ENCODE data around the gene S100A8.
A peak's percentile ranks its signal among the peaks of the same experiment; 100 is the strongest.
"Not testable (repeated sequence)": the region's sequence is repeated elsewhere in the genome, so short reads cannot be mapped to it uniquely, and the experiment has no call there.

S100A8 gene

GRCh38 chr1:153415850-153416570, 25.1 kb upstream of the S100A8 start, which contains the start of gene S100A7A:
Gene S100A7A, plus strand, starts transcription at chr1:153416520. Its CDS starts 1,563 bp downstream, at chr1:153418083.
- no peak for DNase-seq

- not testable (repeated sequence) for DNase-seq
Measured at GRCh38 chr1:153413961-153414360, 23.1 kb upstream of the S100A8 start.

GRCh38 chr1:153407274-153407673, 16.4 kb upstream of the S100A8 start:
- not testable (repeated sequence) for DNase-seq

GRCh38 chr1:153405825-153406599, 15.1 kb upstream of the S100A8 start:
- not testable (repeated sequence) for DNase-seq

- peak; percentile 56 for DNase-seq
Measured at GRCh38 chr1:153404768-153405167, 13.9 kb upstream of the S100A8 start.

DNA sequence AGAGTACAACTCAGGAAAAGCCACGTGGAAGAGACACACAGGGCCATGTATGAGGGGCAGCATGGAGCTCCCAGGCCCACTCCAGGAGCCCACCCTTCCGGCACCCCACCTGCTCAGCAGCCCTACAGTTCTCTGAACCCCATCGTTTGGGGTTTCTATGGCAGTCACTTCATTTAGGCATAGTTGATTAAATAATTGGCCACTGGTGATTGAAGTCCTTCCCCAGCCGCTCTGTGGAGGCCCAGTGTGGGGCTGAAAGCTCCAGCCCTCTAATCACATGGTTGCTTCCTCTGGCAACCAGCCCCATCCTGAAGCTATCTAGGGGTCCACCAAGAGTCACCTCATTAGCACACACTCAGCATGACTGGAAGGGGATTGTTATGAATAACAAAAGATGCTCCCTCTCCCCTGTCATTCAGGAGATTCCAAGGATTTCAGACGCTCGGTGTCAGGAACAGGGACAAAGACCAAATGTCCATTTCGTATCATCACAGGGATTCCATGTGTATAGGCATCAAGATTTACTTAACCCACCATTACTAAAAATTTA, 13.3 kb upstream of the S100A8 start:
- DNase-seq, result no peak

DNA sequence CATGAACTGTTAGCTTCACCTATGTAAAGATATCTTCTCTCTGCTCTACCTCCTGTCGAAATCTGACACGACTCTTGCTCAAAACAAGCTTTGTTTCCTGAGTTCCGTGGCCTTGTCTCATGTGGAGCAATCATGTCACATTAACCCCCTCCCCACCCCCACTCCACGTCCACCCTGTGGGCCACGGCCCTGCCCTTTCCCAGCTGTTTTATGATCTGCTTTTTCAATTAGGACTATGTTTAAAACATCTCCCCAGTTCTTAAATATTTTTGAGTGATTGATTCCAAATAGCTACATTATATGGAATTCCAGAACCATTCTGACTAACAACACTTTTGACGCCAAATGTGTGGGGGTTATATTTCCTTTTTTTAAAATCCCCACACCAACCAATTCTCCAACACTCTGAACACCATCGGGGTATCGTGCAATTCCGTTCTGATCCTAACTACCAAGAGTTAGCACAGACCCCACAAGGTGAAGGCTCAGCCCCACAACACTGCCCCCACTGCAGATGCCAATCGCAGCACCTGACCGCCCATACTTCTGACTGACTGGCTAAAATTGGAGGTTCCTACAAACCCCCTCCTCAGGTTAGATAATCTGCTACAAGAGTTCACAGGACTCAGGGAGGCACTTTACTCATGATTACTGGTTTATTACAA, 12.7 kb upstream of the S100A8 start:
- no peak for DNase-seq

DNA sequence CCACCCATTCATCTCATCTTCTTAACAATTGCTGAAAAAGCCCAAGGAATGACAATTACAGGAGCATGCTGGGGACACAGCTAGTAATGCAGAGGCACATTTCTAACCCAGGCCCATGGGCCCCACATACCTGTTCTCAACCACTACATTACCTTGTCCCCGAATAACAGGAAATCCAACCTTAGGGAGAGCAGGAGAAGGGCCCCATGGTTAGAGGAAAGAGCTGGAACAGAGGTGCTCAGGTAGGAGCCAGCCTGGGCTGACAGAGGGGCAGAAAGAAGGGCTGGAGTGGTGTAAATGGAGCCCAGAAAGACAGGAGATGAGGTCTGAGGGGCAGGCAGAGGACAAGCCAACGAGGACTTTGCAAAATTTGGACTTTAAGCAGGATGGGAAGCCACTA, 11.4 kb upstream of the S100A8 start:
- DNase-seq, result no peak

DNA sequence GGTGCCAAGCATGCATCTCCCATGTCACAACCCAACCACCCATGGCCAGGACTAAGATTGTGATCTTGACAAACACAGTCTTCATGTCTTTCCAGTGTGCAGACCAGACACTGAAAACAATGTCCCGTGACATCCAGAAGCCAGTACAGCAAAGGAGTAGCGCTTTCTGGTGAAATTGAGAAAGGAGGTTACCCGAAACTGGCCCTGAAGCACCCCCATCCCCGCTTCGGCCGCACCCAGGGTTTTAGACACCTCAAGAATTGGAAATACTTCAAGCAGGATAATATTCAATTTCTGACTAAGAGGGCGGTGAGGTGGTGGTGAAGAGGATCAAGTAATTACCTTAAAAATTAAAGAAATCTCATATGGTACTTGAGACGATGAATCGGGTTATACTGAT, 10.6 kb upstream of the S100A8 start:
- no peak for DNase-seq

GRCh38 chr1:153400244-153400643, 9.4 kb upstream of the S100A8 start:
- no peak for DNase-seq

DNA sequence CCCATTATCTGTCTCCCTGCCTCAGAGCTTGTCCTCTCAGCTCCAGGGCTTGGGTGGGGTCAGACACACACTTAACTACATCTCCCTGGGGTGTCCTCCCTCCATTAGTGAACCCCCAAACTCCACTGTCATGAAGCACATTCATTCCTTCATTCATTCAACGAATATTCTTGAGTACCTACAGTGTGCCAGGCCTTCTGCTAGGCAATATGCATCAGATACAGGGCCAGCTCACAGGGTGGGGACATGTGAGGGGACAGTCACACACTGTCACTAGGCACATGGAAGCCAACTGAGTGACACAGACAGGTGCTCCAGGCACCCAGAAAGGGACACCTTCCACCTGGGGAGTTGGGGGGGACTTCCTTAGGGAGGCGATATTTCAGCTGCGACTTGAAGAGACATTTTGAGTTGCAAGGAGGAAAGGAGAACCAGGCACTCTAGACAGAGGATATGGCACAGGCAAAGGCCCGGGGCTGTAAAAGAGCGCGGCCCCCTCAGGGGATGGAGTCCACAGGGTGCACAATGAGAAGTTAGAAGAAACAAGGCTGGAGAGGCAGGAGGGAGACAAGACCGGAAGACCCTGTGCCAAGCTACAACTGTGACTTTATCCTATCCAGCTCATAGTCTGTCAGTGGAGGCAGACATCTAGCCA, 8.7 kb upstream of the S100A8 start:
- DNase-seq, result no peak

GRCh38 chr1:153397924-153398651, 7.2 kb upstream of the S100A8 start:
- DNase-seq, result no peak

DNA sequence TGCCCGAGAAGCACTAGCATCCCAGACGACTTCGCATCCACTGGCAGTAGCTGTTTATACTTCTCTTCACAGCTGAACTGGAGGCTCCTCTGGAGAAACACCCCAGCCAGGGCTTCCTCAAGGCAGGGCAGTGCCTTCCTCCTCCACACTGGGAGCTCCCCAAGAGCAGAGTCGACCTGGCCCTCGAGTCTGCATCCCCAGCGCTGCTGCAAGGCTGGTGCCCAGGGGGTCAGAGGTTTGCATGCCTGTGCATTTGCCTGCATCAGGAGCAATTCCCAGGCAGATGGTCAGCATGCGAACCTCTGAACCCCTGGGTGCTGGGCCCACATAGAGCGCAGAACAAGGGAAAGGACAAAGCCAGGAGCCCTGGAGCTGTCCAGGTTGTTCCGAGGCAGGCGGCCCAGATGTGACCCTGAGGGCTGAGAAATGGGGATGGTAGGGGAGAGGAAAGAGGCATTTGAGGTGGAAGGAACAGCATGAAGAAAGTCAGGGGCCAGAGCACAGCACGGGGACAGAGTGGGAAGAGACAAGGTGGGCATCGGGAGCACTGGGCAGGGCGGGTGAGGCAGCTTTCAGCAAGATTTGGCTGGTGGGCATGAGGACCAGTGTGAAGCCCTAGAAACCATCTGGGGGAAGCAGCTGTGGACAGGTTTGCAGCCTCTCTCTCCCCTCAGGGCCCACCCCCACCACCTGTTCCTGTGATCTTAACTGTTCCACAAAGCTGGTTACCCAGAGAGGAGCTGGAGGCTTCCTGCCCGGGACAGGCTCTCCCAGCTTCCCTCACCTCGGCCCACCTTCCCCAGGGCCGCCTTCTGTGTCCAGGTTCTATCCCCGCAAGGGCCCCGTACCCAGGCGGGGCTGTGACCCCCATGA, 6.4 kb upstream of the S100A8 start:
- DNase-seq, result no peak

DNA sequence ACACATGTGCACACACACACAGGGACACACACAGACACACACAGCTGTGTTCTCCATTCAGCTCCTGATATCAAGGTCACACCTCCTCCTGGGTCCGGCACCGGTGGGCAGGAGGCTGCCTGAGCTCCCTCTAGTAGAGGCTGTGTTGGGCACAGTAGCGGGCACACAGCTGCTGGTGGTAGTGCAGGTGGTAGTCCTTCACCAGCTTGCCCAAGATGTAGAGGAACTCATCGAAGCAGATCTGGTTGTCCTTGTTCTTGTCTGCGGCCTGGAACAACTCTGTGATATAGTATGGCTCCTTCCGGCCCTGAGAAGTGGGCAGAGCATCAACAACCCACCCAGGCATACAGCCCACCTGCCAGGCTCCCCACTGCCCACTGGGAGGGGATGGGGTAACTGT, 5.6 kb upstream of the S100A8 start:
- no peak for DNase-seq

GRCh38 chr1:153395776-153396175, 4.9 kb upstream of the S100A8 start:
- no peak for DNase-seq

- DNase-seq, result no peak
Measured at GRCh38 chr1:153395136-153395685, 4.3 kb upstream of the S100A8 start.

- no peak for DNase-seq
Measured at GRCh38 chr1:153394391-153394790, 3.5 kb upstream of the S100A8 start.

DNA sequence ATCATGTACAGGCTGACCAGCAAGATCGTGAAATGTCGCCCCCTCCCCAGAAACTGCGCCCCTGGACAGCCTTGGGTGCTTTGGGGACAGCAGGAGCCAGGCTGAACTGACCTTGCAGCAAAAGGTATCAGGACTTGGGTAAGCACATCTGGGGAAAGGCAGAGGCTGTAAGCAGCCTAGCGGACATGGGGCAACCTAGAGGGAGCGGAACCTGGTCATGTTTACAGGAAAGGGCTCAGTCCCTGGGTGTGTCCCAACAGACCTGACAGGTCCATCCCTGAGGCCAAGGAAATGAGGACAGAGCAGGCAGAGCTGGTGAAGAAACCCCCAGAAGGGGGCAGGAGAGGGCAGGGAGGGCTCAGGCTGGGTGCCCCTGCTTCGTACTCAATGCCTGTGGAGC, 3.1 kb upstream of the S100A8 start:
- DNase-seq, result no peak

DNA sequence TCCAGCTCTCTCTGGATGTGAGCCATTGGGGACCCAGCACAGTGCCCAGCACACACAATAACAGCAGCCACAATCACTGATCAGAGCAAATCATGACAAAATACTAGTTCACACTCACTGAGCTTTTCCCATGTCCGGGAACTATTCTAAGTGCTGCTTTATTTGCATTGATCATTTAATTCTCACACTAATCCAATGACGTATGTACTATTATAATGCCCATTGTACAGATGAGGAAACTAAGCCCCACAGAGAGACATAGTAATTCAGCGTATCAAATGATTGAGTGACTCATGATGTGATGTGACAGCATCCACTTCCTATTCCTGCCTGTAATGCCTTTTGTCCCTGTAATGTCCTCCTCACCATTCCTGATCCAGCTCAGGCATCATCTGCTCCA, 1.9 kb upstream of the S100A8 start:
- no peak for DNase-seq

DNA sequence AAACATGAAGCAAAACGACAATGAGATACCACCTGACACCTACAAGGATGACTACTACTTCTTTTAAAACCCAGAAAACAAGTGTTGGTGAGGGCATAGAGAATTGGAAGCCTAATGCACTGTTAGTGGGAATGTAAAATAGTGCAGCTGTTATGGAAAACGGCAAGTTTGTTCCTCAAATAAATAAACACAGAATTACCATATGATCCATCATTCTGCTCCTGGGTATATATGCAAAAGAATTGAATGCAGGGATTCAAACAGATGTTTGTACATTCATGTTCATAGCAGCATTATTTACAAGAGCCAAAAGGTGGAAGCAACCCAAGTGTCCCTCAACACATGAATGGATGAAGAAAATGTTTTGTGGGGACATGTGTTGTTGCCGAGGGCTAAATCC, 1.4 kb upstream of the S100A8 start:
- no peak for DNase-seq
